Activated T-cell treated with anti-CD3 and anti-CD28 coated beads, Interleukin-2, amount 50 U/mL, for 48 hours (primary cell): ENCODE data around the gene MAT2A.
"Not testable (repeated sequence)": the region's sequence is repeated elsewhere in the genome, so short reads cannot be mapped to it uniquely, and the experiment has no call there.

Experiments
- DNase-seq, 2 experiments: peaks; one replicate each; pipeline ENCODE4 v3.0.0-alpha.2; 2020

The MAT2A gene

DNA sequence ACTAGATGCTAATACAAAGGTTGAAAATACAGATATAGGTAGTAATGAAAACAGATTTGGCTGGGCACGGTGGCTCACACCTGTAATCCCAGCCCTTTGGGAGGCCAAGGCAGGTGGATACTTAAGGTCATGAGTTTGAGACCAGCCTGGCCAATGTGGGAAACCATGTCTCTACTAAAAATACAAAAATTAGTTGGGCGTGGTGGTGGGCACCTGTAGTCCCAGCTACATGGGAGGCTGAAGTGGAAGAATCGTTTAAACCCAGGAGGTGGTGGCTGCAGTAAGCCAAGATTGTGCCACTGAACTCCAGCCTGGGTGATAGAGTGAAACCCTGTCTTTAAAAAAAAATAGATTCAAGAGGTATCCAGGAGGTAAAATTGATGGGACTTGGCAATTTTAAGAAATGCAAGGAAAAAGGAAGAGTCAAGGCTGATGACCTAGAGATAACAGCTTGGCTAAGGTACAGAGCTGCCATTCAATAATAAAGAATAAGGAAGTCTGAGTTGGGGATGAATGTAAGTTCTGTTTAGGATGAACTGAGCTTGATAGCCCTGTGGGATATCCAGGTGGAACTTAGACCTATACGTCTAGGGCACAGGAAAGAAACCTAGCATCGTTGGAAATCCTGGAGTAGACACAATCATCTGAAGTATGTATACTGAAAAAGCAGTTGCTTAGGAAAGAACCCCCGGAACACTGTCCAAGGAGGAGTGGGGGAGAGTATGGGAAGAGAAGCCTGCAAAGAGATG is 9.1 kb downstream of the MAT2A start:
- DNase-seq = no peak

DNA sequence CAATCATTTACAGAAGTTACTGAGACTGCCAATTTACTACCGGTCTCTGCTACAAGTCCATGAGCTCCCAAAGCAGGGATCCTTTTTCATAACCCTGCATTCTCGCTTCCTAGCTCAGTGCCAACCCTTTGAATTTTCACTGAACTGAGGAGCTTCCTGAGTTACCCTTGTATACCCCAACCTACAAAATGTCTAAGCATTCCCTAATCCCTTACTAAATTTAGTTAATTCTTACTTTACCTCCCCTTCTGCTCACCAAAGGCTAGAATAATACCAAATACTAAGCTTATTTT is 9.6 kb downstream of the MAT2A start:
- no peak for DNase-seq

DNA sequence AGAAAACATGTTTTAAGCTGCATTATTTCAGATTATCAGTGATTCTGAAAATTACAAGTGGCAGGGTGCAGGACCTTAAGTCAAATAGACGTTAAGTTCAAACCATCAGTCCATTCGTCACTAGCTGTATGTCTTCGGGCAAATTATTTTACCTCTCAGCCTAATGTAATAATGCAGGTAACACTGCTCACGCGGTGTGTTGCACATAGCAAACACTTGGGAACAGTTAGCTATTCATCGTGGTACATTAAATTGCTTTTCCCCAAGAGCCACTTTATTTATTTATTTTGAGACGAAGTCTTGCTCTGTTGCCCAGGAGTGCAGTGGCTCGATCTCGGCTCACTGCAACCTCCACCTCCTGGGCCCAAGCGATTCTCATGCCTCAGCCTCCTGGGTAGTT is 10.1 kb downstream of the MAT2A start:
- no peak for DNase-seq

DNA sequence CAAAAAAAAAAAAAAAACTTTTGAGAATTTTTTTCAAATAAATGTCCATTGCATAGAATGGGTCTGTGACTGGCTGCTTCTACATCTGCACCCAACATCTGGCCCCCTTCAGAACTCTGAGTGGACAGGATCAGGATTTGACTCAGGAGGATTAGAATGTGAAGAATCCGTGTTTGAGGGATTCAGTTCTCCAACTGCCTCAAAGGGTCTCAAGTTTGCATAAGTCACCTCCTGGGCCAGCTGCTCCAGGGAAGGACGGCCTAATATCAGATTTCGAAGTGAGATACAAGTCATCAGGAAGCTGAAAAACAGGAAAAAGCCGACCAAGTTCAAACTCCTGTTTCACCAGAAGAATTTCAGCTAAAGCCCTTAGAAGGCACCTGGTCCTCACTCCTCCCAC is 10.9 kb downstream of the MAT2A start:
- DNase-seq = no peak

DNA sequence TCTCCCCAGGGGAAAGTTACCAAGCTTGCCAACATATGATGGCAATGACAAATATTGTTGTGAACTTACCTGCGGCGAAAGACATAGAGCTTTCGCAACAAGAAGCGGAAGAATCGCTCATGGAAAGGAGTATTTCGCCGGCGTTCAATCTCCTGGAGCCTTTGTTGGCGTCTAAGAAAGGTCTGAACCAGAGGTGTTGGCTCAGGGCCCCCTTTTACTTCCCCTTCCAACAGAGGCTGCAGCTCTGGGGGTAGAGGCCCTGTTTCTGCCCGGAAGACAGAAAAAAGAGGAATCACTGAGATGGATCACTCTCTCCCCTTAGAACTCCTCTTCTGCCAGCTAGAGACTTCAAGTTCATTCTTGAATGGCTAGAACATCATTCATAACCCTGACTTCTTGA is 11.5 kb downstream of the MAT2A start:
- no peak for DNase-seq

DNA sequence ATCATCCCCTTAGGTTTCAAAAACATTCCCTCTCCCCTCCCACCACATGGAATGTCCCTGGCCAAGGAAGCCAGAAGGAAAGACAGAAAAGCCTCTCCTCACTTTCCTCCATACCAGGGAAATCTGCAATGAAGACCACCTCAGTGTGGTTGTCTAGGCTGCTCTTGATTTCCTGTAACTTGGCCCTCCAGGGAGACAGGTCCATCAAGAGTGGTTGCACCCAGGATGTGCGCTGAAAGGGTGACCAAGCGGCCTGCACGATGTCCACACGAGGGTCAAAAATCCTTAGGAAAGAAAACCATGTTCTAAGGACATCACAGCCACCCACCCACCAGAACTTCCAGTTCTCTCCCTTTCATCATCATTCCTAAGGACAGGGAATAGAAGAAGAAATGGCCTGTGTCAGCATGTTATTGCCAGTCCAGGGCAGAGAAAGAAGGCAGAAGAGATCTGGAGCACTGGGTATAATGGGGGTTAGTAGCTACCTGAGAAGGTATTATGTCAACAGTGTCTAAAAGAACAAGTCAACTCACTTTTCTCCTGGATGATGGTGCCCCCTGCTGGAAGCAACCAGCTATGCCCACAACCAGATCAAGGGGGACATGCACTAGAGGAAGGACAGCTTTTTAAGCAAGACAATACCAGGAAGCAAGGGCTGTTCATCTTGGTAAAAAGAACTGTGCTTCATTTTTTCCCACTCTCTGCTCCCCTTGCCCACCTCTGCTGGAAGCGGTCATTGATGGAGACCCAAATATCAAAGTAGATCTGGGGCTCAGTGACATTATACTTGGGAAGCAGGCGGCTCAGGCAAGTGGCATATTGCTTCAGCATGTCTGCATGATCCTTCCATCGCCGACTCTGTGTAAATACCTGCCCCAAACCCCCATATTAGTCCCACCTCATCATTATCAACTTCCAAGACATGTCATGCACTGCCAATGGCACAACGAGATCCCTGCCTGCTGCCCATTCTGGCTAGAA is 13.0 kb downstream of the MAT2A start:
- DNase-seq = peak; percentile 90 to 92

DNA sequence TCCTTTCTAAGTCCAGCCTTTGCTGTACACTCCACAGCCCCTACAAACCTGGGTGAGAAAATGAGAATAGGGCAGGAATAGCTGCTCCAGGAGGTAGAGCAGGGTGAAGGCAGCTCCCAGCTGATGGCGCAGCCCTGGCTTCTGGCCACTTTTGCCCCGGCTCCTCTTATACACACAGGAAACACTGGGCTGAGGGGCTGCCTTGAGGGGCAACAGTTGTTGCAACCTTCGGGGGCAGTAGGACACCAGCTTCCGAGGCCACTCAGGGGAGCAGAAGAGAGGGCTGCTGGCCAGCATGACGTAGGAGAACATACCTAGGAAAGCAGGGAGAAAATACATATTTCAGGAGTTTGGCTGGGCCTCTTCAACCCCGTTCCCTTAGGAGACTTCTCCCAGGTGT is 14.2 kb downstream of the MAT2A start:
- no peak for DNase-seq

DNA sequence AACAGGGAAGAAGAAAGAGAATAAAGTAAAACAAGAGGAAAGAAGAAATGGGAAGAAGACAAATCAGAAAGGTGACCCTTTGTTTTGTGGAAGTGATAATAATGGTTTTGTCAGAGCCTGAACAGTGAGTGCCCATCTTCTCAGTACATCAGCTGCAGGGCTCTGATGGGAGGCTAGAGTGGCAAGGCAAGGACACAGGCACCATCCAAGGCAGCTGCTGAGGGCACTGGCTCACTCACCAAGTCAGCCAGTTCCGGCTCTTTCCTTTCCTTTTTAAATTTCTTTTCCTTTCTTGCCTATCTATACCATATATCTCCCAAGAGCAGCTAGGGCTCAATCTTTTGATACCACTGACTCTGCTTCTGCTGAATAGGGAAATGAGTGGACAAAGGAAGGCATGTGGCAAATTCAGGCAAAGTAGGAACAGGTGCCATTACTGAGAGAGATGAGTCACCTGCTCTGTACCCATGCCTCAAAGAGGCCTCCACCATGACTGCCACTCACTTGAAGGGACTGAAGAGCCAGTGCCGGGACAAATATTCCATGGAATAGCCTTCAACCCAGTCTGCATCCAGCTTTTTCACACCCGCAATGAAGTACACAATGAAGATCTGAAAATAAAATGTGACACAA is 16.1 kb downstream of the MAT2A start:
- DNase-seq = no peak

DNA sequence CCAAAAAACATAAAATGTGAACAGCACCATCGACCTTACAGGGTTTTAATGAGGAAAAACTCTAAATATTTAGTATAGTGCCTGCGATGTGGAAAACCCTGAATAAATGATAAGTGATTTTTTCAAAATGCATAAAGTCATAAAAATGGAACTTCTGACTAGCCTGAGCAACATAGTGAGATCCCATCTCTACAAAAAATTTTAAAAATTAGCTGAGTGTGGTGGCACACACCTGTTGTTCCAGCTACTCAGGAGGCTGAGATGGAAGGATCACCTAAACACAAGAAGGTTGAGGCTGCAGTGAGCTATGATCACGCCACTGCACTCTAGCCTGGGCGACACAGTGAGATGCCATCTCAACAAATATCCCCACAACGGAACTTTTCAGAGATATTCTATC is 18.2 kb downstream of the MAT2A start:
- DNase-seq = no peak

DNA sequence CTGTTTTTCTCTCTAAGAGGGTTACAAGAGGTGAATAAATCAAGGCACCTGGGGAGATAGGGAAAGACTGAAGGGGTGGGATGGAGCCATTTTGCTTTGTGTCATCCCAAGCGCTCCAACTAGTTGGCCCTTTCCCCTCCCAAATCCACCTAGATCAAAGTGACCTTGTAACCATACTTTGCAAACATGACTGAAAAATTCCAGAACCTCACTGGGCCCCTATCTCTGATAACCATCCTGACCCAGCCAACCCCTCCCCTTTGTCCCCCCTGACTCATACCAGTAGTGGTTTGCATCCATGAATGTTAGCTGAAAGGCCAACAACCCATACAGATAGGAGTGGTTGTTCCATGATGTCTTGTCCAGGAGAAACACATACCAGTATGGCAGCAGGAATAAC is 19.2 kb downstream of the MAT2A start:
- no peak for DNase-seq

DNA sequence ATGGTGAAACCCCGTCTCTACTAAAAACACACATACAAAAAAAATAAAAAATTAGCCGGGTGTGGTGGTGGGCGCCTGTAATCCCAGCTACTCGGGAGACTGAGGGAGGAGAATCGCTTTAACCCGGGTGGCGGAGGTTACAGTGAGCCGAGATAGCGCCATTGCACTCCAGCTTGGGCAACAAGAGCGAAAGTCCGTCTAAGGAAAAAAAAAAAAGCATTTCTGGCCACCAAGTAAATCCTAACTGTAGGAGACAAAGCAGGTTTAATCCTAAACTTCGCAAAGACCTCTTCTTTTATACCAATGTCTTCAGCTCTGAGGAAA is 21.4 kb downstream of the MAT2A start:
- DNase-seq = not testable (repeated sequence)

DNA sequence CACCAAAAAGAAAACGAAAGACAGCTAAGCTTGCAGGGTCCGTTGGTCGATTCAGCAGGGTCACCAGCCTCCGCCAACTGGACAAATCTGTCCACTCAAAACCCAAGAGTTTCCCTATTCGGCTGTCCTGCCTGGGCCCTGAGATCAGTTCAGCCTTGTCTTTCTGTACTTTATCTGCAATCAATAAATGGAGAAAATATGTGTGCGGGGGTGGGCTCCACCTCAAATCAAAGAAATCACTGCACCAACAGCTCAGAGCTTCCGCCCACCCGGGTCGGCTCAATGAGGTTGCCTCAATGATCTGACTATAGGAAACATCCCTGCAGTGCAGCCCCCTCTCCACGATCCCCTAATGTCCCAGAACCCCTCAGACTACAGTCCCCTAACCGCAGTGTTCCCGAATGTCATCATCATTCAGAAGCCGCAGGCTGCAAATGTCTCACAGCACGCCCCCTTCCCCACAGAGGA is 21.9 kb downstream of the MAT2A start:
- no peak for DNase-seq

DNA sequence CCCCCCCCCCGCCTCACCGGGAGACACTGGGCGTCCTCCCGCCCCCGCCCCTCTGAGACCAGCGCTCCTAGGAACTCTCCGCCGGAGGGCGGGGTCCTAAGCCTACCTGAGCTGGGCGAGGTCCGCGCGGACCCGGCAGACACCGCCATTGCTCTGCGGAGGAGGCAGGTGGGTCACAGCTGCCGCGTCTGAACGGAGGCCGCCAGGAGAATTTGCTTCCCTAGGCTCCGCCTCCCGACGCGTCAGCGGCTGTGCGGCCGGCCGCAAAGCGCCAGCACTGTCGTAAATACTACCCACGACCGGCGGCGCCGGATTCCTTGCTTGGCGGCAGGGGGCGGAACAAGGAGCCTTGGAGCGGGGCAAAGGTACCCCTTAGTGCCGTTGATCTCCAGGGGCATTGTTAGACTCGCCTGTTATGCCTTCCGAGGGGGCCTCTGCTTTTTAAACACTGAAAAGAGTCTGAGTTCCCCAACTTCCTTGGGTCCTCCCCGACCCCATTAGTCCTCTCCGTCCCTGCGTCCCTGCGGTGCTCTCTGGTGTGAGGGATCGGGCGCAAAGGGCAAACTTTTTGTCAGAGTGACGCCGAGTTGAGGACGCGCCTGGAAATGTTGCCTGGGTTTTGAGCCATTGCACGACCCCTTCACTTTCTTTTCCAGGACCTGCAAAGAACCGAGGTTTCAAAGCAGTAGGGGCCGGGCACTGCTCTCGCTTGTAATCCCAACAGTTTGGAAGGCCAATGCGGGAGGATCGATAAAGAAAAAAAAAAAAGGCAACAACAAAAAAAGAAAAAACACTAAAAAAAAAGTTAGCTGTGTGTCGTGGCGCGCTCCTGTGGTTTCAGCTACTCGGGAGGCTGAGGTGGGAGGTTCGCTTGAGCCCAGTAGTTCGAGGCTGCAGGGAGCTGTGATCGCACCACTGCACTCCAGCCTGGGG is 22.6 kb downstream of the MAT2A start, which contains the start of gene GGCX:
GGCX (minus strand) TSS at position 214 of the 933 bp plus-strand sequence; CDS start at position 149, 65 bp downstream.
- peak; percentile 97 to 98 for DNase-seq

DNA sequence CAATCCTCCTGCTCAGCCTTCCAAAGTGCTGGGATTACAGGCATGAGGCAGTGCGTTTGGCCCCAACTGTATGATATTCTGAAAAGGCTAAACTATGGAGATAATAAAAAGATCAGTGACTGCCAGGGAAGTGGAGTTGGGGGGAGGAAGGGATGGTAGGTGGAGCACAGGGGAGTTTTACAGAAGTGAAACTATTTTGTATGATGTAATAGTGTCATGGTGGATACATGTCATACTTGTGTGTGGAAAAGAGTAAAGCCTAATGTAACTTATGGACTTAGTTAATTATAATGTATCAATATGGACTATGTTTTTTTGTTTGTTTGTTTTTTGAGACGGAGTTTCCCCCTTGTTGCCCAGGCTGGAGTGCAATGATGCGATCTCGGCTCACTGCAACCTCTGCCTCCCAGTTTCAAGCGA is 25.2 kb downstream of the MAT2A start:
- DNase-seq = no peak

DNA sequence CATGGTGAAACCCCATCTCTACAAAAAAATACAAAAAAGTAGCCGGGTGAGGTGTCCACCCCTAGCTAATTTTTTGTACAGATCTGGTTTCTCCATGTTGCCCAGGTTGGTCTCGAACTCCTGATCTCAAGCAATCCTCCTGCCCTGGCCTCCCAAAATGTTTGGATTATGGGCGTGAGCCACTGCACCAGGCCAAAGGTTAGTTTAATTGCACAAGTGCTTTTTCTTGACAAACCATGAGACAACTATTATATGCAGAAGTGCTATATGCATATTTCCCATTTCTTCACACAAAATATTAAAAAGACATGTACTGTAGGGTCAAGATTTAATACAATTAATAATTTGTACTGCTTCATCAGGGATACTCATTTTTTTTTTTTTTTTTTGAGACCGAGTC is 27.3 kb downstream of the MAT2A start:
- DNase-seq = no peak

DNA sequence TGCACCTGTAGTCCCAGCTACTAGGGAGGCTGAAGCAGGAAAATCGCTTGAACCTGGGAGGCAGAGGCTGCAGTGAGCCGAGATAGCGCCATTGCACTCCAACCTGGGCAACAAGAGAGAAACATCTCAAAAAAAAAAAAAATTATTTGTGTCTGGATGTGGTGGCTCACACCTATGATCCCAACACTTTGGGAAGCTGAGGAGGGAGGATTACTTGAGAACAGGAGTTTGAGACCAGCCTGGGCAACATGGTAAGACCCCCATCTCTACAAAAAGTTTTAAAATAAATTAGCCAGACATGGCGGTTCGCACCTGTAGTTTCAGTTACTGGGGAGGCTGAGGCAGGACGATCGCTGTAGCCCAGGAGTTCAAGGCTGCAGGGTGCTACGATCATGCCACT is 36.8 kb downstream of the MAT2A start:
- no peak for DNase-seq

DNA sequence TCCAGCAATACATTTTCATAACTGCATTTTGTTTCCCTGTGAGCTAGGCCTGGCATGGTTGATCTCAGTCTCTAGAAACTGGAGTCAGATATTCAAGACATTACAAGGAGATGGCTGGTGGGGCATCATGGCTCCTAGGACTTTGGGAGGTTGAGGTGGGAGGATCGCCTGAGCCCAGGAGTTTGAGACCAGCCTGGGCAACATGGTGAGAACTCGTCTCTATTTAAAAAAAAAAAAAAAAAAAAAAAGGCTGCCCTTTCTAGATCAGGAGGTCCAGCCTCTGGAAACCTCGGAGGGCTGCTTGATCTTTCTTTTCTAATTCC is 38.1 kb downstream of the MAT2A start:
- DNase-seq = no peak

DNA sequence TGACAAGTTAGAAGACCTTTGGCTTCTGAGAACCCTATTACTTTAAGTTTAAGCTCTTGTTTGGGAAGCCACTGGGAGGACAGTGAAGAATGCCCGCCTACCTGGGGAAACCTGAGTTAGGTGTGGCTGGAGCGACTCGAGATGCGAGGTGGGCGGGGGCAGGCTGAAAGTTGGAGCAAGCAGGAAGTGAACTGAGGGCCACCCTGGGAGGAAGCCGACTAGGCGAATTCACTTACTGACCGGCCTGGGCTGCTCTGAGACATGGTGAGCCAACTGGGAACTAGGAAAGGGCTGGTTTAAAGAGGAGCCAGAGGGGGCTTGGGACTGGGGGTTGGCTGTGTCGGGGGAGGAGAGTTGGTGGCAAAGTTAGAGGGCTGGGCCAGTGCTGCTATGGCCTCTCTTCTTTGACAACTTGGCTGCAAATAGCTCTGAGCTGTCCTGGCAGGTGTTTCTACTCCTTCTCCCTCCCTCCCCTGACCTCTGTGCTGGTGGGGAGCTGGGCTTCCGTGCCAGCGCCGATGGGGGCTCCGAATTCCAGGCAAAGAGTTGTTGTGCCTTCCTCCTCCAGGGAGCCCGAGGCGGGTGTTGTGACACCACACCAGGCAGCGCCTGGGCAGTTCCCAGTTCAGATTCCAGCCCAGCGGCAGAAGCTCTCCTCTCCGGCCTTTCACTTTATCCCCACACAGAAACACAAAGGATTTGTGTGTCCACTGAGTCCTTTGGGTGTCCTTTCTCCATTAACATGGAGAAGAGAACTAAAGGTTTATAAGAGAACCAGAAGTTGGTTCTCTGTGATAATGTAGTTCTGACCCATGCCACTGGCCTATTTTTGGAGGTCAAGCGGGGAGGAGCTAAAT is 38.6 kb downstream of the MAT2A start, which contains the start of gene VAMP8:
VAMP8 (plus strand) TSS at position 201 of the 857 bp plus-strand sequence; CDS start at position 262, 61 bp downstream.
- peak; percentile 73 to 79 for DNase-seq

DNA sequence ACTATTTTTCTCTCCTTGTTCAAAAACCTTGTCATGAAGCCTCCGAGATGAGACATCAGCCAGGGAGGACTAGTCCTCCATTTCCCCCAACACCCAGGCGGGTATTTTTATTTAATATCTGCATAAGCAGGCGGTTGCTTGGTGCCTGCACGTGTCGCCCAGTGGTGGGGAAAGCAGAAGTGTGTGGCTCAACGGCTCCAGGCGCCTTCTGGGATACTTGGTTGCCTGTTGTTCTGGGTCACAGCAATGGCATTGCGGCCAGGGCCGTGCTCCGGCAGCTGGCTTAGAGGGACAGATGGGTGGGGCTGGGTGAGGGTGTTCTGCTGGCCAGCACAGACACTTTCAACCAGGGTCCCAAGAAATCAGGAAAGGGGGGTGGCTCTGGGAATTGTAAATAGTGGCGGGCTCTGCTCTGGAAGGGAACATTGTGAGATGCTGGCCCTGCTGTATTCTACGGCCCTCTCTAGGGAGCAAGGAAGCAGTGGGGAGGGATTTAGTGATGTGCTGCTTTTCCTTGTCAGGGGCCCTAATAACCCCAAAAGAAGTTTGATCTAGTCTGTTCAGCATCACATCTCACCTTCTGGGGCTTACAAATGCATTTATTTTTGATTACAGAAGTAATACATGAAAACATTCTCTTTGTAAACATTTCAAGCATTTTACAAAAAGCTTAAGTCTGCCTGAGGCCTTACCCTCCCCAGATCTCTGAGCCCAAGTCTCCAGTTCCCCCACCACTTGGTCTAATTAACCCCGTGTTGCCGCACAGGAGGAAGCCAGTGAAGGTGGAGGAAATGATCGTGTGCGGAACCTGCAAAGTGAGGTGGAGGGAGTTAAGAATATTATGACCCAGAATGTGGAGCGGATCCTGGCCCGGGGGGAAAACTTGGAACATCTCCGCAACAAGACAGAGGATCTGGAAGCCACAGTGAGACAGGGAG is 39.5 kb downstream of the MAT2A start:
- DNase-seq = peak; percentile 40 to 48

DNA sequence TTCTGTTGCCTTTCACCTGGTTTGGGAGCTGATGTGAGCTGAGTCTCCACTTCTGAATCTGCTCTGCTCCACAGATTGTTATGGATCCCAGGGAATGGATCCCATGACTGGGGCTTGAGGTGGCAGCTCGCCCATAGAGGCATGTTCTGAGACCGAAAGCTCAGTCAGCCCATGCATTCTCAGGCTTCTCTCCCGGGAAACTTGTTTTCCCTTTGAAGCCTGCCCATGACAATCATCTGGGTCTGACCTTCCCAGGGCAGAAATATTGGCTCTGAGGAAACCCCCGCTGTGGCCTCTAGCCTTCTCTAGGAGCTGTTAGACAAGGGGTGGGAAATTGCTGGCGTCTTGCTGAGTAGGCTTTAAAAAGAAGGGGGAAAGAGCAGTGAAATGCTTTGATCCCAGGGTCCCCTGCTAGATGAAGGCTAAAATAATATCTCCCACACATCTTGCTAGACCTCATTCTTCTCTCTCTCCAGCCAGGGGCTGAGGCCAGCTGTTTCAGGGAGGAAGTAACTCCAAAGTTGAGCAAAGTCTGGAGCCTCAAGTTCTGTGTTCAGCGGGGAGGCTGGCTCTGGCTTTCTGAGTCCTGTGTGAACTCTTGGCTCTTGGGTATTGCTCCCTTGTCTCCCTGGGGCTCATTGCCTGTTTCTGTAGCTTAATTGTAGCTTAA is 40.4 kb downstream of the MAT2A start:
- no peak for DNase-seq
